AG04449 (cell line): ENCODE measurements around the gene ARID3C.

ENCODE experiments used
- CTCF ChIA-PET: fragments of 350-600 bp; formaldehyde crosslinking; extraction: SDS; loops from one replicate; lab custom pipeline; 2021; ENCODE audit warnings: antibody characterized with exemption; lab: Yijun Ruan, JAX
- POLR2A ChIA-PET: fragments of 400-600, 350-600 bp; formaldehyde crosslinking; extraction: SDS; loops from one replicate; lab custom pipeline; 2020; ENCODE audit warnings: antibody characterized with exemption, inconsistent platforms; lab: Yijun Ruan, JAX
- DNase-seq: peaks from one replicate; pipeline ENCODE4 v3.0.0-alpha.2; 2010; ENCODE audit warnings: low read depth, low spot score
- H3K4me3 ChIP-seq: 2 replicates; pipeline ENCODE4 v1.5.1; 2011; ENCODE audit warnings: low read depth, mild to moderate bottlenecking, control low read depth, low read length
- TF ChIP-seq, protein P1 (sequence below): IDR thresholded peaks from one replicate; pipeline ENCODE4 v1.5.1; 2011; ENCODE audit warnings: mild to moderate bottlenecking, moderate library complexity, low read length, control low read depth, inconsistent platforms; ENCODE audit not compliant: insufficient read depth; ENCODE audit errors: missing control alignments

Gene ARID3C

DNA sequence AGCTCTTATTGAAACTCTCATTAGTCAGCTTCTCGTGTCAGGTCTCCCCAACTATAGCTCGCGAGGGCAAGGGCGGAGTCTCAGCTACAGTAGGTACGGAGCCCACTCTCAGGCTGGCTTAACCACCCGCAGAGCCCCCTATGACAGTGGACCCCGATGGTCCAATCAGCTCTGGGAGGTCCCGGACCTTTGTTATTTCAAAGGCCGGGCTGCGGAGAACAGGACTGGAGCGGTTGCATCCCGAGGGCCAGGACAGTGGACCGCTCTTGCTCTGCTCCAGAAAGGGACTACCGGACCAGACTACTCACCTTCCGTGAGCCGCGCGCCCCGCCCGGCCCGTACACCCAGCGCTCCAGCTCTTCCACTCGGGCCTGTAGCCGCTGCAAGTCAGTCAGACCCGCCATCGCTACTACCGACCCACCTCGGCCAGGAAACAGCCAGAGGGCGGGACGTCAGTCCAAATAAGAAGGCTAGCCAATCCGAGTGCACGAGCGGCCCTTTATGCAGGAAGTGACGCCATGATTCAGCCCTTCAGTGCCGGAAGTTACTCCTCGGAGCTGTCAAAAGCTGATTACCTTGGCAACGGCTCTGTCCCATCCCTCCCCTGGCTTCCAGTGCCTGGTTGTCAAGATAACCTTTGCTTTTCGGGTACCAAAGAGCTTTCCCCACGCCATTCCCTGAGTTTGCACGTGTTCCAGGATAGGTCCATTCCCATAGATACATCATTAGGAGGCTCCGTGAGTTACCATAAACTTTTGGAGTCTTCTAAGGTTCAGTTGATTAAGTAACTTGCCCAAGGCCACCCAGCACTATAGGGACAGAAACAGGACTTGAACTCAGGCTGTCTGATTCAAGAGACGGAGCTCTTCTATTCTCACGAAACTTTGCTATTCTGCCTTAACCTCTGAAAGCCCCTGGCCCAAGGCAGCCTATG, 8.5 kb downstream of the ARID3C start, which contains the start of gene DCTN3:
Gene DCTN3, minus strand, starts transcription at position 435 of the 934 bp plus-strand sequence. Its CDS starts 31 bp downstream, at position 404.
- ChIA-PET CTCF (interaction anchor here (0.6 to 5.3 kb wide), 15 partner anchors 8 to 242 kb away, joined by 3 to 138 read pairs (median 4); partner anchors contain the start of genes ARID3C, RPP25L and SIGMAR1), POLR2A (interaction anchor here (0.9 to 1.5 kb wide), 2 partner anchors 14 to 33 kb away, joined by 3 to 5 read pairs; no protein-coding TSS in a partner anchor)
- peak within 1 kb of the TSS; percentile 92 for H3K4me3 ChIP-seq
- TF ChIP-seq, protein P1, sequence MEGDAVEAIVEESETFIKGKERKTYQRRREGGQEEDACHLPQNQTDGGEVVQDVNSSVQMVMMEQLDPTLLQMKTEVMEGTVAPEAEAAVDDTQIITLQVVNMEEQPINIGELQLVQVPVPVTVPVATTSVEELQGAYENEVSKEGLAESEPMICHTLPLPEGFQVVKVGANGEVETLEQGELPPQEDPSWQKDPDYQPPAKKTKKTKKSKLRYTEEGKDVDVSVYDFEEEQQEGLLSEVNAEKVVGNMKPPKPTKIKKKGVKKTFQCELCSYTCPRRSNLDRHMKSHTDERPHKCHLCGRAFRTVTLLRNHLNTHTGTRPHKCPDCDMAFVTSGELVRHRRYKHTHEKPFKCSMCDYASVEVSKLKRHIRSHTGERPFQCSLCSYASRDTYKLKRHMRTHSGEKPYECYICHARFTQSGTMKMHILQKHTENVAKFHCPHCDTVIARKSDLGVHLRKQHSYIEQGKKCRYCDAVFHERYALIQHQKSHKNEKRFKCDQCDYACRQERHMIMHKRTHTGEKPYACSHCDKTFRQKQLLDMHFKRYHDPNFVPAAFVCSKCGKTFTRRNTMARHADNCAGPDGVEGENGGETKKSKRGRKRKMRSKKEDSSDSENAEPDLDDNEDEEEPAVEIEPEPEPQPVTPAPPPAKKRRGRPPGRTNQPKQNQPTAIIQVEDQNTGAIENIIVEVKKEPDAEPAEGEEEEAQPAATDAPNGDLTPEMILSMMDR = no peak
- peak; percentile 75 for DNase-seq

DNA sequence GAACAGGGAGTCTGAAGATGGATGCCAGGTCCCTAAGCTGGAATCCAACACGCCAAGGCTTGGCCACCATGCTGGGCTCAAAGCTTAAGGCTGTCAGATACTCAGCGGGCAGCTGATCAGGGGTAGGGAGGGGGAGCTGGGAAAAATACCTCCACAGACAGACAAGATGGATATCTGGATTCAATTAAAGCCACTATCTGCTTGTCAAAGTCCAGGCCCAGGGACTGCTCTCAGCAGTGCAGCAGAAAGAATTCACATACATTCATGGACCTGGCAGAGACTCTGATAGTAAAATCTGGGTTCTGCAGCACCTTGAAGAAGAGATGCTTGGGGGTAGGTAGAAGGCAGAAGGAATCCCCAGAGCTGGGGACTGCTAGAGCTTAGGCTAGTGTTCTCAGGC, 13.7 kb downstream of the ARID3C start:
- H3K4me3 ChIP-seq = no peak overlapping the region
- no peak for DNase-seq
- ChIA-PET CTCF (interaction anchor here (0.8 to 8.6 kb wide), 7 partner anchors 10 to 169 kb away, joined by 3 to 274 read pairs (median 18); partner anchors contain the start of genes ARID3C and SIGMAR1), POLR2A (interaction anchor here (0.7 to 0.8 kb wide), 2 partner anchors 20 to 117 kb away, joined by 3 read pairs; no protein-coding TSS in a partner anchor)
- TF ChIP-seq, protein P1 = no peak

DNA sequence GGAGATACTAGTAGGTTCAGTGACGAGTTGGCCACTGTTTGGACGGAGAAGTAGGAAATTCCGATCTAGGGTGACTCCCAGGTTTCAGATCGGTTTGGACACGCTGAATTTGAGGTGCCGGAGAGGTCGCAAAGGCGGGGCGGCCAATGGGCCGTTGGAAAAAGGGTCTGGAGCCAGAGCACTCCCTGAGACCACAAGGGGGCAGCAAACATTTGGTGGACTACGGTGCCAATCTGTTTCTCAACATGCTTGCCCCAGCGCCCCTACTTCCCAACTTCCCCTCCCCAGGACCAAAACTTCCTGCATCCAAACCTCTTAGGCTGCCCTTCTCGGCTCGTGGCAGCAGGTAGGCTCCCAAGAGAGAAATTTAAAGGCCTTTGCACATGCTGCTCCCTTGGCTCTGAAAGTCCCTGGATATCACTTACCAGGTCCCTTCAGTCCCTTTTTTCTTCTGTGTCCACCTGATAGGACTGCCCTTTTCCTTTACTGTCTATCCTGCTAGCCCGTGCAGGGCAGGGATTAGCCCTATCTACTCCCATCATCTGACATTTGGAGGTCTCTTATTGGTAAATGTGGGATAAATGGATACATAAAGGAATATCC, 16.0 kb downstream of the ARID3C start:
- ChIA-PET POLR2A (no interaction called here), CTCF (interaction anchor here (0.6 to 8.6 kb wide), 15 partner anchors 8 to 88 kb away, joined by 3 to 274 read pairs (median 5); partner anchors contain the start of genes ARID3C, DCTN3, GALT and IL11RA)
- H3K4me3 ChIP-seq = peak overlapping the region; percentile 86
- TF ChIP-seq, protein P1 = peak; percentile 88
- DNase-seq = no peak

DNA sequence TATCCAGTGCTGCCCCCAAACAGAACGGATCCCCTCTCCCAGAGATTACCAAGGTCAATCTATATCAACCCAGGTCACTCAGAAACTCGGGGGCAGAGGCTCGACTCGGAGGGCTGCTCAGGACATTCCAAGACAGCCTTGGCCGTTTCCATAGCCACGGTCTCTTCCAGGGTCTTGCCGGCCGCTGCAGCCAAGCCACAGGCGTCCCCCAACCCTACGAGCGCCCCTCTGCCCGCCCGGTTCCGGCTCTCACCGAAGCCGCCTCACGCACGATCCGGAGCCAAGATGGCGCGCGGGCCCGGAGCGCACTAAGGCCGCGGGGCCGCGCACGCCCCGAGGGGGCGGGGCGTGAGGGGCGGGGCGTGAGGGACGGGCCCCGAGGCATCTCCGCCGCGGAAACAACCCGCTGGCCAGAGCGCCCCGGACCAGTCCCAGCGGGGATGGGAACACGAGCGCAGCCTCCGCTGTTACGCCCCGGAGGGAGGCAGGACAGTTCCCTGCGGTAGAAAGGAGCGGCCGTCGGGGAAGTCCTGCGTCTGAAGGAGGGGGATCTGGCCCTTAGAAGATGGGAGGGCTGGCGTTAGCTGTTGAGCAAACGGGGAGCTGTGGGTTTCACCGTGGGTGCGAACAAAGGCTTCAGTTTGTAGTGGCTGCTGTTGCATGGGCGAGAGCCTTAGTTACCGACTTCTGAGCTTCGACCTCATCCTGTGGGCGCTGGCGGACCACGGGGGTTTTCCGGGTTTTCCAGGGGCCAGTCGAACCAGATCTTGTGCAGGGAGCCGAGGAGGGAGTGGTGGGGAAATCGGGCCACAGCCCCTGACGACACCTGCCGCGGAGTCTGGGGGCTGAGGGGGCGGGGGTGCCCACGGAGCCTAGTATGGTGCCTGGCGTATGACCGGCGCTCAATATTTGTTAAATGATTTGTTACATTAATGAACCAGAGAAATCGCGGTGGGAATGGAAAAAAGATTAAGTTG, 16.8 kb downstream of the ARID3C start, which contains the start of gene RPP25L:
Gene RPP25L, minus strand, starts transcription at position 287 of the 977 bp plus-strand sequence. CDS start 801 bp downstream, outside the sequence.
- ChIA-PET POLR2A (no interaction called here), CTCF (interaction anchor here (0.9 to 8.6 kb wide), 16 partner anchors 7 to 280 kb away, joined by 3 to 274 read pairs (median 4); partner anchors contain the start of genes ARID3C, CNTFR, DCTN3 and IL11RA)
- TF ChIP-seq, protein P1 = no peak
- DNase-seq = no peak
- H3K4me3 ChIP-seq = peak within 1 kb of the TSS; percentile 86

DNA sequence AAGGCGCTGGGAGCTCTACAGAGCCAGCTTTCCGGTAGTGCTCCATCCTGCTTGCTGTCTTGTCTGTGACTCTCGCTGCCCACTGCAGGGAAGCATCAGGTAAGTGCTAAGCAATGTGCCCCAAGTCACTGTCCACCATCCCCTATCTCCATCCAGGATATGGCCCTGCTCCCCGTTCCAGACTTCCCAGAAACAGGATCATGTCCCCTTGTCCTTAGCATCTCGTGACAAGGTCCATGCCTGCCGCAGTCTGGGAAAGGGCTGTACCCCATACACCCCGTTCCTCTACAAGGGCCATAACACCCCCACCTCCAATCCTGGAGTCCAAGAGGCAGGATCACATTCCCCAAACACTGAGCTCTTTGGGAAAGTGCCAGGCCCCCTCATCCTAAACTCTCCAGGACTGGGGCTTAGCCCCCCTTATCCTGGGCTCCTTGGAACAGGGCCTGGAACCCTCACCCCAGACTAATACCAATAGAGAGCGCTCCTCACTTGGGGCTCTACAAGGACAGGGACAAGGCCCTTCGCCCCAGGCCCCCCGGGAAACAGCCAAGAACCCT, 17.5 kb downstream of the ARID3C start:
- POLR2A ChIA-PET = no interaction called here
- TF ChIP-seq, protein P1 = no peak

More for the DNA sequence above, 17.5 kb downstream of the ARID3C start:
- H3K4me3 ChIP-seq = peak overlapping the region; percentile 86
- no peak for DNase-seq
- CTCF ChIA-PET = interaction anchor here (0.9 to 8.6 kb wide), 15 partner anchors 9 to 279 kb away, joined by 3 to 274 read pairs (median 4); partner anchors contain the start of genes ARID3C, CNTFR, DCTN3 and IL11RA
